K562 (cell line): Measurements from ENCODE around the gene CASP9. TPM values are rescaled to one million over a fixed set of nuclear protein-coding genes. Genes with fewer than 3 reads are reported as not detected.

ENCODE experiments used
- CHD7 ChIP-seq: fragments of 200-600 bp; sonication (generic); IDR thresholded peaks from one replicate; pipeline ENCODE4 v1.6.1; 2012; ENCODE audit warnings: mild to moderate bottlenecking, low read depth, low read length, inconsistent platforms
- FOXM1 ChIP-seq, 2 experiments: fragments of 450-650 bp in 1 of 2; sonication (generic) in 1 of 2; formaldehyde crosslinking in 1 of 2; IDR thresholded peaks; 2 replicates each; pipeline versions ENCODE4 v1.6.1 to v1.9.0; 2017 to 2022; ENCODE audit warnings: low read depth in 2 of 2, mild to moderate bottlenecking in 2 of 2, missing genetic modification reagents in 1 of 2, moderate library complexity in 1 of 2
- FUS ChIP-seq: fragments of 200-400 bp; formaldehyde crosslinking; optimal IDR thresholded peaks from 2 replicates; pipeline ENCODE3; 2017; ENCODE audit warnings: low read depth, low read length
- MAZ ChIP-seq, 2 experiments: fragments of 450-650 bp in 1 of 2; sonication (generic) in 1 of 2; formaldehyde crosslinking; IDR thresholded peaks in 1 of 2; conservative IDR thresholded peaks in 1 of 2; 2 replicates each; pipeline versions ENCODE4 v1.4.0 to v1.5.0; 2020; ENCODE audit warnings: mild to moderate bottlenecking in 1 of 2, missing genetic modification reagents in 1 of 2
- NRF1 ChIP-seq, 2 experiments: fragments of 450-650 bp; IDR thresholded peaks in 1 of 2; conservative IDR thresholded peaks in 1 of 2; 2 replicates each; pipeline ENCODE4 v1.6.1; 2014; ENCODE audit warnings: mild to moderate bottlenecking in 2 of 2
- SMAD4 ChIP-seq: fragments of 250-450 bp; sonication (Bioruptor Pico); conservative IDR thresholded peaks from 2 replicates; pipeline ENCODE4 v1.8.0; 2021; ENCODE audit warnings: inconsistent platforms, mild to moderate bottlenecking, moderate library complexity
- TBL1XR1 ChIP-seq, 2 experiments: IDR thresholded peaks; 2 replicates each; pipeline ENCODE4 v1.6.1; 2012; ENCODE audit warnings: improper control_type of control experiment in 2 of 2, low read length in 2 of 2, mild to moderate bottlenecking in 1 of 2
- ZBED1 ChIP-seq: IDR thresholded peaks from 2 replicates; pipeline ENCODE4 v1.6.1; 2014
- ZNF121 ChIP-seq: sonication (generic); formaldehyde crosslinking; conservative IDR thresholded peaks from 2 replicates; pipeline ENCODE4 v1.8.0; 2022; ENCODE audit warnings: missing genetic modification reagents
- ZNF165 ChIP-seq: fragments of 250-450 bp; sonication (Bioruptor Pico); IDR thresholded peaks from 2 replicates; pipeline ENCODE4 v1.4.0; 2020; ENCODE audit warnings: borderline replicate concordance
- ZNF3 ChIP-seq: fragments of 250-450 bp; sonication (Bioruptor Pico); IDR thresholded peaks from 2 replicates; pipeline ENCODE4 v1.5.0; 2021; ENCODE audit warnings: mild to moderate bottlenecking, moderate library complexity
- polyA plus RNA-seq, 8 experiments: library from polyadenylated mRNA; depleted of rRNA in 4 of 8; stranded (reverse) in 5 of 8; unstranded in 3 of 8; fragments of >200 nt; fragmentation: Nextera tagmentation in 2 of 8; fragmentation: Illumina TruSeq in 1 of 8; extraction: Ambion mirVana in 2 of 8; extraction: Trizol in 1 of 8; gene quantifications; 2 replicates each; pipeline versions ENCODE4 v1.2.1 to v1.2.3, GENCODE V29; 2011 to 2014; ENCODE audit warnings: inconsistent platforms in 1 of 8, missing spikeins in 1 of 8
- total RNA-seq, 7 experiments: library from RNA; depleted of rRNA in 6 of 7; stranded (reverse); fragments of >200 nt in 6 of 7; fragmentation: Illumina TruSeq in 2 of 7; extraction: Trizol in 2 of 7; gene quantifications; 2 replicates each; pipeline versions ENCODE4 v1.2.1 to v1.2.3, GENCODE V29; 2011 to 2021; ENCODE audit warnings: low replicate concordance in 1 of 7
- TF ChIP-seq, protein P1 (sequence below): fragments of 450-650 bp; formaldehyde crosslinking; conservative IDR thresholded peaks from 2 replicates; pipeline ENCODE4 v1.4.0; 2022; ENCODE audit warnings: mild to moderate bottlenecking, missing genetic modification characterization
- TF ChIP-seq, protein P2 (sequence below): fragments of 250-450 bp; sonication (Bioruptor Pico); IDR thresholded peaks from 2 replicates; pipeline ENCODE4 v1.8.0; 2022; ENCODE audit warnings: moderate library complexity, mild to moderate bottlenecking, inconsistent platforms

CASP9 gene
- total and polyA plus RNA-seq, 9 of the 15 experiments (the other 6 are each of a cell fraction or from before 2014, with no cell fraction given): 10.8 to 54.1 (median 30.7) TPM

- TF ChIP-seq TBL1XR1 (IDR thresholded peaks at IDR 0.05; ENCODE audit: low read length in 2 of 2) (peak; percentile 87 to 98; a peak in 3 of 4 replicates), ZBED1 (0 out of 2 replicates have a peak, but pooled peaks have one; percentile 45), MAZ (CRISPR knock-in tag; conservative IDR thresholded peaks at IDR 0.05 in 1 of 2, IDR thresholded peaks at IDR 0.05 in 1 of 2) (peak; percentile 19 to 66; a peak in 1 of 4 replicates), ZNF3 (CRISPR knock-in tag) (no peak), ZNF165 (CRISPR knock-in tag) (no peak), NRF1 (conservative IDR thresholded peaks at IDR 0.05 in 1 of 2, IDR thresholded peaks at IDR 0.05 in 1 of 2) (peak in 1 of 2 experiments; percentile 5; a peak in 1 of 4 replicates), ZNF121 (CRISPR knock-in tag) (no peak), CHD7 (peak; percentile 55), SMAD4 (CRISPR knock-in tag) (peak; percentile 96), FUS (no peak), FOXM1 (IDR thresholded peaks at IDR 0.05; ENCODE audit: low read depth) (peak; percentile 95), FOXM1 (CRISPR knock-in tag; IDR thresholded peaks at IDR 0.05; ENCODE audit: low read depth) (no peak)
- TF ChIP-seq, protein P1, sequence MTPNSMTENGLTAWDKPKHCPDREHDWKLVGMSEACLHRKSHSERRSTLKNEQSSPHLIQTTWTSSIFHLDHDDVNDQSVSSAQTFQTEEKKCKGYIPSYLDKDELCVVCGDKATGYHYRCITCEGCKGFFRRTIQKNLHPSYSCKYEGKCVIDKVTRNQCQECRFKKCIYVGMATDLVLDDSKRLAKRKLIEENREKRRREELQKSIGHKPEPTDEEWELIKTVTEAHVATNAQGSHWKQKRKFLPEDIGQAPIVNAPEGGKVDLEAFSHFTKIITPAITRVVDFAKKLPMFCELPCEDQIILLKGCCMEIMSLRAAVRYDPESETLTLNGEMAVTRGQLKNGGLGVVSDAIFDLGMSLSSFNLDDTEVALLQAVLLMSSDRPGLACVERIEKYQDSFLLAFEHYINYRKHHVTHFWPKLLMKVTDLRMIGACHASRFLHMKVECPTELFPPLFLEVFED: peak; percentile 80; the same call in 1 of the 2 replicates
- TF ChIP-seq, protein P2, sequence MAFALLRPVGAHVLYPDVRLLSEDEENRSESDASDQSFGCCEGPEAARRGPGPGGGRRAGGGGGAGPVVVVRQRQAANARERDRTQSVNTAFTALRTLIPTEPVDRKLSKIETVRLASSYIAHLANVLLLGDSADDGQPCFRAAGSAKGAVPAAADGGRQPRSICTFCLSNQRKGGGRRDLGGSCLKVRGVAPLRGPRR: no peak
Observed at GRCh38 chr1:15543589-15544568, 19.9 kb upstream of the CASP9 start (continued).
